Prostate gland (tissue), 2 donors: Measurements from ENCODE around the gene SPTBN1. TPM values are rescaled to one million over a fixed set of nuclear protein-coding genes. Genes with fewer than 3 reads are reported as not detected.

Source experiments
- DNase-seq: peaks from one replicate; pipeline ENCODE4 v3.0.0-alpha.2; 2019; ENCODE audit warnings: low spot score
- H3K27ac ChIP-seq, 2 donors: fragments of 200-600 bp; sonication (generic); 2 replicates each; pipeline ENCODE4 v1.5.1; 2017 to 2019
- H3K27me3 ChIP-seq: fragments of 200-600 bp; sonication (generic); replicated peaks from 2 replicates; pipeline ENCODE4 v1.5.1; 2019; ENCODE audit not compliant: insufficient read depth
- H3K36me3 ChIP-seq, 2 donors: fragments of 200-600 bp; sonication (generic); 1 replicate in 1 of 2; 2 replicates in 1 of 2; pipeline versions ENCODE4 v1.5.1 to v1.8.1; 2017 to 2019
- H3K4me1 ChIP-seq: fragments of 200-600 bp; sonication (generic); replicated peaks from 2 replicates; pipeline ENCODE4 v1.5.1; 2019
- H3K4me3 ChIP-seq, 2 donors: fragments of 200-600 bp; sonication (generic); 2 replicates each; pipeline ENCODE4 v1.5.1; 2017 to 2019
- H3K9me3 ChIP-seq: fragments of 200-600 bp; sonication (generic); 2 replicates; pipeline ENCODE4 v1.5.1; 2017
- CTCF ChIP-seq, 4 experiments: fragments of 200-600 bp in 2 of 4; fragments of 450-650 bp in 2 of 4; sonication (generic) in 2 of 4; IDR thresholded peaks; 1 replicate in 3 of 4; 2 replicates in 1 of 4; pipeline ENCODE4 v1.5.1; 2016 to 2019; ENCODE audit warnings: antibody characterized with exemption in 4 of 4, mild to moderate bottlenecking in 2 of 4, moderate library complexity in 2 of 4
- POLR2A ChIP-seq: fragments of 450-650 bp; IDR thresholded peaks from one replicate; pipeline ENCODE4 v1.6.1; 2016; ENCODE audit warnings: antibody characterized with exemption, mild to moderate bottlenecking
- POLR2AphosphoS5 ChIP-seq: sonication (generic); formaldehyde crosslinking; IDR thresholded peaks from one replicate; pipeline ENCODE4 v1.6.1; 2017; ENCODE audit warnings: antibody characterized with exemption
- WGBS: methylation state at CpG from one replicate; pipeline ENCODE4 v1.1.5; 2018; 5-methylcytosine and 5-hydroxymethylcytosine counted together
- intact Hi-C: fragments of 100-400 bp; cut with DNase I; formaldehyde crosslinking; loops from one replicate; pipeline ENCODE4 v1.14.2; 2022
- total RNA-seq, 2 donors: library from RNA; depleted of rRNA; stranded (reverse); fragments of >200 nt; gene quantifications; one replicate each; pipeline ENCODE4 v1.1.0, GENCODE V29; 2016

SPTBN1 gene
- total RNA-seq, 2 donors from 2014 or later: 146 to 348 TPM

DNA sequence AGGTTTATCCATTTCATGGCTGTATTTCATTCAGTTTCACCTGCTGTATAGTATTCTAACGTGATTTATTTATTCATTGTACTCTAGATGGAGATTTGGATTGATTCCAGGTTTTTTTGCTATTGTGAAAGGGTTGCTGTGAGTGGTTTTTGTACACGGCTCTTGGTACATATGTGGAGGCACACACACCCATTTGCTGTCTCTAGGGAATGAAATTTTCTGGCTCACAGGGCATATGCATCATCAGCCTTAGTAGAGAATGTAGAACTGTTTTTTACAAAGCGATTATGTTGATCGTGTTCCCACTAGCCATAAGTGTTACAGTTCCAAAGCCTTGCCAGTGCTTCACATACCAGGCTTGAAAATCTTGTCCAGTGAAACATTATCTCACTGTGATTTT is 5.1 kb downstream of the SPTBN1 start:
- Histone ChIP-seq H3K9me3 (no peaks in the 10 kb centered on the region), H3K27ac (no peak overlapping the region), H3K4me1 (peaks cover 9% of the 10 kb centered on the region), H3K36me3 (no peaks in the 10 kb centered on the region), H3K27me3 (no peaks in the 10 kb centered on the region), H3K4me3 (no peak overlapping the region)
- 52% methylated on average over 4 of the region's 4 CpGs for WGBS
- DNase-seq: no peak
- no peak for TF ChIP-seq CTCF (IDR thresholded peaks at IDR 0.05)
- TF ChIP-seq POLR2A: no peak
- no peak for TF ChIP-seq POLR2AphosphoS5
- intact Hi-C loops: no loop called here

- H3K27ac ChIP-seq: no peak overlapping the region
- intact Hi-C loops: no loop called here
- no peaks in the 10 kb centered on the region for H3K27me3 ChIP-seq
- H3K9me3 ChIP-seq: no peaks in the 10 kb centered on the region
- TF ChIP-seq POLR2A (no peak), POLR2AphosphoS5 (no peak), CTCF (IDR thresholded peaks at IDR 0.05) (no peak)
- DNase-seq: no peak
- H3K4me1 ChIP-seq: no peaks in the 10 kb centered on the region
- H3K4me3 ChIP-seq: no peak overlapping the region
- WGBS: 68% methylated on average over 2 of the region's 2 CpGs
- H3K36me3 ChIP-seq: no peaks in the 10 kb centered on the region
Observed at GRCh38 chr2:54464341-54464740, 8.2 kb downstream of the SPTBN1 start.

GRCh38 chr2:54465143-54465542 is 9.0 kb downstream of the SPTBN1 start:
- intact Hi-C loops: no loop called here
- H3K4me3 ChIP-seq: no peak overlapping the region
- H3K4me1 ChIP-seq: no peaks in the 10 kb centered on the region
- TF ChIP-seq CTCF (IDR thresholded peaks at IDR 0.05) (no peak), POLR2AphosphoS5 (no peak), POLR2A (no peak)
- DNase-seq: no peak
- H3K27ac ChIP-seq: no peak overlapping the region
- H3K9me3 ChIP-seq: no peaks in the 10 kb centered on the region
- no peaks in the 10 kb centered on the region for H3K36me3 ChIP-seq
- WGBS: 51% methylated on average over 2 of the region's 2 CpGs
- no peaks in the 10 kb centered on the region for H3K27me3 ChIP-seq

DNA sequence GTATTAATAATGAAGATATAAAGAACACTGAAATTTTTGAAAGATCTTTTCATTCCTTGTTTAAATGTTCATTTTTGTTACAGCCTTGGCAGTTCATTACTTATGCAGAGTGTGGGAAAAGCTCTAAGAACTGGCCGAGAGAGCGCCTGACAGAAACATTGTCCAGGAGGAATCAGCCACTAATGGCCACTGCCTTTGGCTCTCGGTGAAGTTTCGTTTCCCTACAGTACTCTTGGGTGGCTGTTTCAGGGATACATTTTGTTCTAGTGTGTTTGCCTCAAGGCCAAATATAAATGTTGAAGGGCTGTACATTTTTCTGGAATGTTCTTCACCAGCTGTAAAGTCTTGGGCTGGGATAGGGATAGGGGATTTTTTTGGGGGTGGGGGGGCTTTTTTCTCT is 10.7 kb downstream of the SPTBN1 start:
- whole genome bisulfite sequencing: 45% methylated on average over 4 of the region's 4 CpGs
- DNase-seq: peak; percentile 10
- TF ChIP-seq POLR2A (no peak), CTCF (IDR thresholded peaks at IDR 0.05) (no peak), POLR2AphosphoS5 (peak; percentile 37)

DNA sequence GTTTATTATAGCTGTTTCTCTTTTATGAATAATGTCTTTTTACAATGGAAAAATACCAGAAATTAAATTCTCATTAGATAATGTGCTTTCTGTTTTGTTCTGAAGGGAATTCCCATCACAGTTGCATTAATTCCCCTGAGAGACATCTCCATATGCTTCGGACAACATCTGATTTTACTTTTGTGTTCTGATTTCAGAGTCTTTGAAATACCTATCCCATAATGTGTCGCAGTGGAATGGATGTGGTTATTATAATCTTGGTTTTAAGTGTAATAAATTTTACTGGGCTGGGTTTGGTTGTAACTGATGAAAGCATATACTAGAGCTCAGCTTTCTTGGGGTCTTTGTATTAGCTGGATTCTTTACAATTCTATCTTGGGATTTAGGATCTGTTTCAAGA is 12.5 kb downstream of the SPTBN1 start:
- no peak for DNase-seq
- intact Hi-C loops: no loop called here
- Histone ChIP-seq H3K27me3 (no peaks in the 10 kb centered on the region), H3K4me1 (peaks cover 6% of the 10 kb centered on the region), H3K9me3 (no peaks in the 10 kb centered on the region), H3K4me3 (no peak overlapping the region), H3K27ac (no peak overlapping the region), H3K36me3 (no peaks in the 10 kb centered on the region)
- TF ChIP-seq CTCF (IDR thresholded peaks at IDR 0.05): no peak
- TF ChIP-seq POLR2A: no peak
- TF ChIP-seq POLR2AphosphoS5: no peak
- WGBS: 84% methylated on average over 2 of the region's 2 CpGs

More for the DNA sequence above, 10.7 kb downstream of the SPTBN1 start:
- Histone ChIP-seq H3K9me3 (no peaks in the 10 kb centered on the region), H3K27me3 (no peaks in the 10 kb centered on the region), H3K36me3 (no peaks in the 10 kb centered on the region), H3K27ac (peak overlapping the region in 1 of 2 donors; percentile 57), H3K4me3 (no peak overlapping the region), H3K4me1 (peaks cover 6% of the 10 kb centered on the region)
- intact Hi-C loops: no loop called here
